ENCODE measurements around the gene SLC18B1.

GRCh38 chr6:132812255-132812732 lies 13.9 kb upstream of the SLC18B1 start:
- TF ChIP-seq POLR2A (IDR thresholded peaks at IDR 0.05) (no peak), CTCF (IDR thresholded peaks at IDR 0.05) (no peak)

Measured in lower leg skin (tissue), 3 donors.